ENCODE results near the gene PFKFB3. TPM values are rescaled to one million over a fixed set of nuclear protein-coding genes. Genes with fewer than 3 reads are reported as not detected.
A peak's percentile ranks its signal among the peaks of the same experiment; 100 is the strongest.
"Not testable (repeated sequence)": the region's sequence is repeated elsewhere in the genome, so short reads cannot be mapped to it uniquely, and the experiment has no call there.

The PFKFB3 gene
- total and polyA plus RNA-seq, 5 donors from 2014 or later = 2.8 to 96.3 (median 4.2) TPM

DNA sequence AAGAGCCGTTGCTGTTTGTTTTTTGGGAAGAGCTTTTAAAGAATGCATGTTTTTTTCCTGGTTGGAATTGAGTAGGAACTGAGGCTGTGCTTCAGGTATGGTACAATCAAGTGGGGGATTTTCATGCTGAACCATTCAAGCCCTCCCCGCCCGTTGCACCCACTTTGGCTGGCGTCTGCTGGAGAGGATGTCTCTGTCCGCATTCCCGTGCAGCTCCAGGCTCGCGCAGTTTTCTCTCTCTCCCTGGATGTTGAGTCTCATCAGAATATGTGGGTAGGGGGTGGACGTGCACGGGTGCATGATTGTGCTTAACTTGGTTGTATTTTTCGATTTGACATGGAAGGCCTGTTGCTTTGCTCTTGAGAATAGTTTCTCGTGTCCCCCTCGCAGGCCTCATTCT is 31.6 kb downstream of the PFKFB3 start:
- Histone ChIP-seq H3K9me3 (ENCODE audit: control insufficient read depth in 2 of 2, low read length in 2 of 2) (no peaks in the 10 kb centered on the region), H3K4me1 (ENCODE audit: control insufficient read depth, insufficient read depth, low read length, poor library complexity, severe bottlenecking) (peaks cover 6% of the 10 kb centered on the region), H3K4me3 (ENCODE audit: low read depth, low read length) (no peak overlapping the region), H3K36me3 (ENCODE audit: control insufficient read depth, insufficient read depth, low read length) (peaks cover 29% of the 10 kb centered on the region), H3K27ac (ENCODE audit: insufficient read depth, low read length, poor library complexity, severe bottlenecking) (no peak overlapping the region), H3K27me3 (ENCODE audit: control insufficient read depth, insufficient read depth, low read length) (no peaks in the 10 kb centered on the region)
- Mint-ChIP-seq H3K9me3 (peaks cover 0 to 2% (median 0%) of the 10 kb centered on the region in 7 donors), H3K4me3 (no peak overlapping the region), H3K27ac (peak overlapping the region in 1 of 3 donors; percentile 25), H3K4me1 (peaks cover 8 to 20% (median 10%) of the 10 kb centered on the region in 4 donors), H3K27me3 (no peaks in the 10 kb centered on the region), H3K36me3 (peaks cover 27% of the 10 kb centered on the region)
- DNase-seq (no peak), ATAC-seq (ENCODE audit: low read depth in 2 of 2) (no peak)

DNA sequence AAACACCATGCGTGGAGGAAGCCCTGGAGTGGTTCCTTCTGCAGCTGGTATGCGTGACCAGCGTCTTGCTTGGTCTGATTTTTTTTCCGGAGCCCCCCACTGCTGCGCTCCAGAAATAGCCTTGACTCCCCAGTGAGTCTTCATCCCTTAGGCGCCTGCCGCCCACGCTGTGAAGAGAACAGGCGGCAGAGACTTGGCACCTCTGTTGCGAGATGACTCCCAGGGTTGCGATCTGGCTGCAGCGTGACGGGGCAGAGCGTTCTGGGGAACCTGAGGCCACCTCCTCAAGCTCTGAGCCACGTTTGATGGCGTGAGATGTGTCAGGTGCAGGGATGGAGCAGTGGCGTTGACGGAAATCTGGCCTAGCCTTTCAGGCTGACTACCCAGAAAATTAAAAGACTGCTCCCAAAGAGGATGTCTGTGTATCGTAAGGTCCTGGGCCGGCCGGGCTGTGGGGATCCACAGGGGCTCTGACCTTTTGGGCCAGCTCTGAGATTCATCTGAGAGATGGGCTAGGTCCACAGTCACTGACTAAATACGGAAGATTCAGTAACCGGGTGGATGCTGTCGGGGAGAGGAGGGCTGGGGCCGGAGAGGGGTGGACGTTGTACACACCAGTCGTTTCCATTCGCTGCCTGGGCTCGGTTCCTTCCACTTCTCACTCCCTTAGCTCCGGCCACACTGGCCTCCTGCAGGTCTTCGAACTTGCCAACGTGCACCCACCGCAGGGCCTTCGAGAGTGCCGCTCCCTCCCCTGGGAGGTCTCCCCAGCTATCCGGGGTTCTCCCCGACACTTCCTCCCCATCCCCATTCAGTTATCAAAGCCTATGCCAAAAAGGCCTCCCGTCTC is 33.8 kb downstream of the PFKFB3 start:
- Histone ChIP-seq H3K4me3 (ENCODE audit: low read depth, low read length) (no peak overlapping the region), H3K36me3 (ENCODE audit: control insufficient read depth, insufficient read depth, low read length) (peaks cover 21% of the 10 kb centered on the region), H3K27me3 (ENCODE audit: control insufficient read depth, insufficient read depth, low read length) (no peaks in the 10 kb centered on the region), H3K27ac (ENCODE audit: insufficient read depth, low read length, poor library complexity, severe bottlenecking) (no peak overlapping the region), H3K4me1 (ENCODE audit: control insufficient read depth, insufficient read depth, low read length, poor library complexity, severe bottlenecking) (peaks cover 6% of the 10 kb centered on the region), H3K9me3 (ENCODE audit: control insufficient read depth in 2 of 2, low read length in 2 of 2) (no peaks in the 10 kb centered on the region)
- H3K27me3 Mint-ChIP-seq = no peaks in the 10 kb centered on the region
- H3K4me3 Mint-ChIP-seq = no peak overlapping the region
- H3K4me1 Mint-ChIP-seq = peaks cover 10 to 20% (median 12%) of the 10 kb centered on the region in 4 donors
- DNase-seq = no peak
- H3K36me3 Mint-ChIP-seq = peaks cover 18% of the 10 kb centered on the region
- no peak for ATAC-seq (ENCODE audit: low read depth in 2 of 2)
- H3K9me3 Mint-ChIP-seq = peaks cover 0 to 2% (median 0%) of the 10 kb centered on the region in 7 donors
- peak overlapping the region in 2 of 3 donors; percentile 54 to 84 for H3K27ac Mint-ChIP-seq

GRCh38 chr10:6237199-6237530 is 34.4 kb downstream of the PFKFB3 start:
- peak overlapping the region in 1 of 4 donors; percentile 36 for H3K4me3 Mint-ChIP-seq
- H3K4me1 Mint-ChIP-seq = peaks cover 10 to 20% (median 12%) of the 10 kb centered on the region in 4 donors
- no peak overlapping the region for H3K4me3 ChIP-seq (ENCODE audit: low read depth, low read length)

GRCh38 chr10:6238587-6239212 is 36.0 kb downstream of the PFKFB3 start:
- H3K27me3 Mint-ChIP-seq; H3K36me3 ChIP-seq (ENCODE audit: control insufficient read depth, insufficient read depth, low read length); H3K4me3 Mint-ChIP-seq; ATAC-seq (ENCODE audit: low read depth in 2 of 2); H3K9me3 Mint-ChIP-seq; H3K27me3 ChIP-seq (ENCODE audit: control insufficient read depth, insufficient read depth, low read length); DNase-seq; H3K4me1 ChIP-seq (ENCODE audit: control insufficient read depth, insufficient read depth, low read length, poor library complexity, severe bottlenecking); H3K9me3 ChIP-seq (ENCODE audit: control insufficient read depth in 2 of 2, low read length in 2 of 2); H3K27ac ChIP-seq (ENCODE audit: insufficient read depth, low read length, poor library complexity, severe bottlenecking): not testable (repeated sequence)
- H3K4me3 ChIP-seq (ENCODE audit: low read depth, low read length) = peak overlapping the region; percentile 26
- H3K36me3 Mint-ChIP-seq = peaks cover 25% of the 10 kb centered on the region
- peaks cover 10 to 20% (median 12%) of the 10 kb centered on the region in 4 donors for H3K4me1 Mint-ChIP-seq
- peak overlapping the region in 2 of 3 donors; percentile 53 to 68 for H3K27ac Mint-ChIP-seq

More at GRCh38 chr10:6237199-6237530, 34.4 kb downstream of the PFKFB3 start:
- Mint-ChIP-seq H3K36me3 (peaks cover 20% of the 10 kb centered on the region), H3K27me3 (no peaks in the 10 kb centered on the region), H3K27ac (peak overlapping the region in 2 of 3 donors; percentile 54 to 84), H3K9me3 (peaks cover 0 to 2% (median 0%) of the 10 kb centered on the region in 7 donors)
- H3K4me1 ChIP-seq (ENCODE audit: control insufficient read depth, insufficient read depth, low read length, poor library complexity, severe bottlenecking) = peaks cover 6% of the 10 kb centered on the region
- H3K27me3 ChIP-seq (ENCODE audit: control insufficient read depth, insufficient read depth, low read length) = no peaks in the 10 kb centered on the region
- peaks cover 21% of the 10 kb centered on the region for H3K36me3 ChIP-seq (ENCODE audit: control insufficient read depth, insufficient read depth, low read length)
- ATAC-seq (ENCODE audit: low read depth in 2 of 2) (no peak), DNase-seq (no peak)
- H3K9me3 ChIP-seq (ENCODE audit: control insufficient read depth in 2 of 2, low read length in 2 of 2) = no peaks in the 10 kb centered on the region
- H3K27ac ChIP-seq (ENCODE audit: insufficient read depth, low read length, poor library complexity, severe bottlenecking) = no peak overlapping the region

GRCh38 chr10:6239213-6239991 is 36.7 kb downstream of the PFKFB3 start:
- ATAC-seq (ENCODE audit: low read depth in 2 of 2) (peak; percentile 94), DNase-seq (peak in 2 of 3 donors; percentile 27 to 86)
- peak overlapping the region in 2 of 3 donors; percentile 25 to 68 for H3K27ac Mint-ChIP-seq
- H3K27me3 Mint-ChIP-seq = no peaks in the 10 kb centered on the region
- peak overlapping the region; percentile 26 for H3K4me3 ChIP-seq (ENCODE audit: low read depth, low read length)
- peaks cover 0 to 2% (median 0%) of the 10 kb centered on the region in 7 donors for H3K9me3 Mint-ChIP-seq
- H3K4me3 Mint-ChIP-seq = no peak overlapping the region
- H3K27ac ChIP-seq (ENCODE audit: insufficient read depth, low read length, poor library complexity, severe bottlenecking) = no peak overlapping the region
- H3K36me3 Mint-ChIP-seq = peaks cover 19% of the 10 kb centered on the region
- H3K4me1 Mint-ChIP-seq = peaks cover 10 to 20% (median 12%) of the 10 kb centered on the region in 4 donors
- no peaks in the 10 kb centered on the region for H3K27me3 ChIP-seq (ENCODE audit: control insufficient read depth, insufficient read depth, low read length)
- no peaks in the 10 kb centered on the region for H3K9me3 ChIP-seq (ENCODE audit: control insufficient read depth in 2 of 2, low read length in 2 of 2)
- peaks cover 3% of the 10 kb centered on the region for H3K36me3 ChIP-seq (ENCODE audit: control insufficient read depth, insufficient read depth, low read length)
- H3K4me1 ChIP-seq (ENCODE audit: control insufficient read depth, insufficient read depth, low read length, poor library complexity, severe bottlenecking) = peaks cover 6% of the 10 kb centered on the region

GRCh38 chr10:6240254-6240653 is 37.5 kb downstream of the PFKFB3 start:
- Mint-ChIP-seq H3K4me1 (peaks cover 10 to 16% (median 12%) of the 10 kb centered on the region in 4 donors), H3K27me3 (no peaks in the 10 kb centered on the region), H3K9me3 (peaks cover 0 to 2% (median 0%) of the 10 kb centered on the region in 7 donors), H3K4me3 (no peak overlapping the region), H3K27ac (no peak overlapping the region), H3K36me3 (peaks cover 13% of the 10 kb centered on the region)
- H3K9me3 ChIP-seq (ENCODE audit: control insufficient read depth in 2 of 2, low read length in 2 of 2) = no peaks in the 10 kb centered on the region
- ATAC-seq (ENCODE audit: low read depth in 2 of 2) (no peak), DNase-seq (no peak)
- H3K27me3 ChIP-seq (ENCODE audit: control insufficient read depth, insufficient read depth, low read length) = no peaks in the 10 kb centered on the region
- H3K36me3 ChIP-seq (ENCODE audit: control insufficient read depth, insufficient read depth, low read length) = peaks cover 2% of the 10 kb centered on the region
- H3K4me1 ChIP-seq (ENCODE audit: control insufficient read depth, insufficient read depth, low read length, poor library complexity, severe bottlenecking) = peaks cover 6% of the 10 kb centered on the region
- no peak overlapping the region for H3K27ac ChIP-seq (ENCODE audit: insufficient read depth, low read length, poor library complexity, severe bottlenecking)
- H3K4me3 ChIP-seq (ENCODE audit: low read depth, low read length) = no peak overlapping the region

- no peak overlapping the region for H3K4me3 ChIP-seq (ENCODE audit: low read depth, low read length)
- H3K27me3 Mint-ChIP-seq = no peaks in the 10 kb centered on the region
- no peak overlapping the region for H3K4me3 Mint-ChIP-seq
- peaks cover 9% of the 10 kb centered on the region for H3K36me3 Mint-ChIP-seq
- no peaks in the 10 kb centered on the region for H3K27me3 ChIP-seq (ENCODE audit: control insufficient read depth, insufficient read depth, low read length)
- H3K27ac Mint-ChIP-seq = peak overlapping the region in 1 of 3 donors; percentile 76
- no peak for DNase-seq
- peaks cover 10 to 14% (median 12%) of the 10 kb centered on the region in 4 donors for H3K4me1 Mint-ChIP-seq
- H3K4me1 ChIP-seq (ENCODE audit: control insufficient read depth, insufficient read depth, low read length, poor library complexity, severe bottlenecking) = peaks cover 6% of the 10 kb centered on the region
- no peak overlapping the region for H3K27ac ChIP-seq (ENCODE audit: insufficient read depth, low read length, poor library complexity, severe bottlenecking)
- no peaks in the 10 kb centered on the region for H3K36me3 ChIP-seq (ENCODE audit: control insufficient read depth, insufficient read depth, low read length)
- H3K9me3 Mint-ChIP-seq = no peaks in the 10 kb centered on the region
- no peak for ATAC-seq (ENCODE audit: low read depth in 2 of 2)
- H3K9me3 ChIP-seq (ENCODE audit: control insufficient read depth in 2 of 2, low read length in 2 of 2) = no peaks in the 10 kb centered on the region
Measured at GRCh38 chr10:6242089-6242488, 39.4 kb downstream of the PFKFB3 start.
